ENCODE results near the gene FASN. TPM values are rescaled to one million over a fixed set of nuclear protein-coding genes. Genes with fewer than 3 reads are reported as not detected.

The FASN gene
- total RNA-seq, 6 experiments from 2014 or later, result 76.5 to 290 (median 217) TPM

DNA sequence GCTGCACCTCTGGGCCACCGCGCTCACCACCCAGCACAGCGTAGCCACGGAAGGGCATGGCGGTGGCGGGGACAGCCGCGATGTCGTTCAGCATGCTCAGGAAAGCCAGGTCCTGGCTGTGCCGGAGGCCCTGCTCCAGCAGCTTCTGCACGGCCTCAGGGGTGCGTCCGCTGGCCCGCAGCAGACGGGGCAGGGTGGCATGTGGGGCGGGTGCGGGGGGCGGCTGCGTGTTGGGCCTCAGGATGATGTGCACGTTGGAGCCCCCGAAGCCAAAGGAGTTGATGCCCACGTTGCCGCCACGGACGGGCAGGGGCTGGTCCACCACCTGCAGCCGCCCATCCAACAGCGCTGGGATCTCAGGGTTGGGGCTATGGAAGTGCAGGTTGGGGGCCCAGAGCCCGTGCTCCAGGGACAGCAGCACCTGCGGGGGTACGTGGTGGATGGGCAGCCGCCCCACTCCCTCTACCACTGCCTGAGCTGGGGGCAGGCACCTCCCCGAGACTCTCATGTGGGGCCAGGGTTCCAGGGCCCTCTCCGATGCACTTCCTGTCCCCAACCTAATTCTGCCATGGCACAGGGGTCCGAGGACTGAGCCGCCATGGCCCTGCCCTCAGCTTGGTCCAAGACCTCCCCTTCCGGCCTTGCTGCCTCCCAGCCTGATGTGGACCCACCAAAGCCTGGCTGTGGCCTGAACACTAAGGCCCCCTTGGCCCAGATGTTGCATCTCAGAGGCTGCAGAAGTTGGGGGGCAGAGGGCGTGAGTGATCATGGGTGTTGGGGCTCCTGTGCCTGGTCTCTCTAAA lies 6.6 kb downstream of the FASN start:
- no peaks in the 10 kb centered on the region for H3K27me3 ChIP-seq
- H3K36me3 ChIP-seq, result peaks cover 0 to 100% (median 53%) of the 10 kb centered on the region in 4 donors
- H3K4me3 ChIP-seq, result no peak overlapping the region
- H3K27ac ChIP-seq, result no peak overlapping the region
- WGBS (ENCODE audit: insufficient coverage, low coverage, low lambda C conversion rate, missing lambda C conversion rate), result 85% methylated on average over 8 of the region's 37 CpGs
- ATAC-seq (no peak), DNase-seq (peak in 1 of 3 donors; percentile 53)
- TF ChIP-seq POLR2A (IDR thresholded peaks at IDR 0.05), result no peak
- TF ChIP-seq, protein P1, sequence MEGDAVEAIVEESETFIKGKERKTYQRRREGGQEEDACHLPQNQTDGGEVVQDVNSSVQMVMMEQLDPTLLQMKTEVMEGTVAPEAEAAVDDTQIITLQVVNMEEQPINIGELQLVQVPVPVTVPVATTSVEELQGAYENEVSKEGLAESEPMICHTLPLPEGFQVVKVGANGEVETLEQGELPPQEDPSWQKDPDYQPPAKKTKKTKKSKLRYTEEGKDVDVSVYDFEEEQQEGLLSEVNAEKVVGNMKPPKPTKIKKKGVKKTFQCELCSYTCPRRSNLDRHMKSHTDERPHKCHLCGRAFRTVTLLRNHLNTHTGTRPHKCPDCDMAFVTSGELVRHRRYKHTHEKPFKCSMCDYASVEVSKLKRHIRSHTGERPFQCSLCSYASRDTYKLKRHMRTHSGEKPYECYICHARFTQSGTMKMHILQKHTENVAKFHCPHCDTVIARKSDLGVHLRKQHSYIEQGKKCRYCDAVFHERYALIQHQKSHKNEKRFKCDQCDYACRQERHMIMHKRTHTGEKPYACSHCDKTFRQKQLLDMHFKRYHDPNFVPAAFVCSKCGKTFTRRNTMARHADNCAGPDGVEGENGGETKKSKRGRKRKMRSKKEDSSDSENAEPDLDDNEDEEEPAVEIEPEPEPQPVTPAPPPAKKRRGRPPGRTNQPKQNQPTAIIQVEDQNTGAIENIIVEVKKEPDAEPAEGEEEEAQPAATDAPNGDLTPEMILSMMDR (IDR thresholded peaks at IDR 0.05), result no peak
- H3K4me1 ChIP-seq, result peaks cover 0 to 23% (median 10%) of the 10 kb centered on the region in 4 donors
- intact Hi-C loops (cut with DNase I), result loop anchor here in 1 of 2 donors (10.0 kb wide), 1 partner anchor 57 kb away; the partner anchor contains the start of genes DCXR and RAC3
- no peaks in the 10 kb centered on the region for H3K9me3 ChIP-seq

DNA sequence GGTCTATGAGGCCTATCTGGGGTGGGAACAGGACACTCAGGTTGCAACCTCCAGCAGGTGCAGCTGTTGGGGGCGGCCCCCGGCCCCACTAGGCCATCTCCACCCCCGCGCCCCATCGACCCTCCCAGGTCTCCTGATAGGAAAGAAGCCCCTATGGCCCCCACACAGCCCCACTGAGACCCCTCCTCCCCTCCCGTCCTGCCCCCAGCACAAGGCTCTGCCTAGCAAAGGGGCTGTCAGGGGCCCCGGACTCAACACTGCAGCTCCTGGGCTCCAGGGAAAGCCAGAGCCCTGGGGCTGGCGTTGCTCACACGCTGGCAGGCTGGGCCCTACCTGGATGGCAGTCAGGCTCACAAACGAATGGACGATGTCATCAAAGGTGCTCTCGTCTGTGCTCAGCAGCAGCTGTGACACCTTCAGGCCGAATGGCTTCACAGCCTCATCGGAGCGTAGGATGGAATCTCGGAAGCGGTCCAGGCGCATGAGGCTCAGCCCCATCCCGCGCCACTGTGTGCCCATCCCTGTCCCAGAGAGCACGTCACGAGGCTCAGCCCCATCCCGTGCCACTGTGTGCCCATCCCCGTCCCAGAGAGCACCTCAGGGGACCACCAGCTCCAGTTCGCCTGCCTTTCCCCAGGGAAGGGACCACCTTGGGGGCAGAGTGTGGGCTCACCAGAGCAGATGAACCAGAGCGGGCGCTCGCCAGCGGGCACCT lies 7.3 kb downstream of the FASN start:
- Histone ChIP-seq H3K36me3 (peaks cover 0 to 100% (median 57%) of the 10 kb centered on the region in 4 donors), H3K4me1 (peaks cover 0 to 17% (median 8%) of the 10 kb centered on the region in 4 donors), H3K27ac (no peak overlapping the region), H3K4me3 (no peak overlapping the region), H3K9me3 (no peaks in the 10 kb centered on the region), H3K27me3 (no peaks in the 10 kb centered on the region)
- WGBS (ENCODE audit: insufficient coverage, low coverage, low lambda C conversion rate, missing lambda C conversion rate), result 60% methylated on average over 4 of the region's 29 CpGs
- DNase-seq (peak in 1 of 3 donors; percentile 43), ATAC-seq (no peak)
- no peak for TF ChIP-seq POLR2A (IDR thresholded peaks at IDR 0.05)
- TF ChIP-seq, protein P1 (IDR thresholded peaks at IDR 0.05), result no peak
- intact Hi-C loops (cut with DNase I), result loop anchor here in 1 of 2 donors (10.0 kb wide), 1 partner anchor 56 kb away; the partner anchor contains the start of genes DCXR and RAC3

DNA sequence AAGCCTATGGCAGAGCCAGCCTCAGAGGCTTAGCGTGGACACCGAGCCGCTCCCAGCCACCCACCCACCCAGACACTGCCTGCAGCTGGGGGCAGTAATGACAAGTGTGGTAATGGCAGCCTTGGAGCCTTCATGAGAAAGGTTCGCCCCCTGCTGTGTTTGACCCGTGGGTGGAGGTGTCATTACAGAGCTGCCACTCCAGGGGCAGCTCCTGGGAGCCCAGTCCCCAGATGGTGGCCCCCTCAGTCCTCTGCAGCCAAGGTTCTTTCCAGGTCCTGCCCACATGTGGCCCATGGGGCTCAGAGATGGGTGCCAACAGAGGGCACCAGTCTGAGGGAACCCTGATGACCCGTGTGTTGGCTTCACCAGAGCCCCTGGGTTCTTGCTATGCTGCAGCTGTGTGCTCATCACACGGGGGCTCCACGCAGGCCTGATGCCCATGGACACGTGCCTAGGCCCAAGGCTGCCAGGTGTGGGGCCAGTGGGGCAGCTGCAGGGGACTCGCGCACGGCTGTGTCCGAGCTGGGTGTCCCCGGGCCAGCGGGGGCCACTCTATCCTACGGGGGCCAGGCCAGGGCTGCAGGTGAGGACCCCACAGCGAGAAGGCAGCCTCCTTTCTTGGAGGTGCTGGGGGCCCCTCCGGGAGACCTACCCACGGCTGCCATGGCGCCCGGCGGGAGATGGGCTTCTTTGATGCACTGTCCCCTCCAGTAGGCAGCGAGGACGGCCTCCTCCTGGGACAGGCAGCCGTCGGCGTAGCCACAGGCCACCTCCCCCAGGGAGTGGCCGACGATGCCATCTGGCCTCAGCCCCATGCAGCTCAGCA lies 8.1 kb downstream of the FASN start:
- no CpG with 5 or more reads among the region's 29 CpGs for WGBS (ENCODE audit: insufficient coverage, low coverage, low lambda C conversion rate, missing lambda C conversion rate)
- Histone ChIP-seq H3K9me3 (no peaks in the 10 kb centered on the region), H3K36me3 (peaks cover 0 to 100% (median 62%) of the 10 kb centered on the region in 4 donors), H3K27ac (no peak overlapping the region), H3K4me1 (peaks cover 0 to 12% (median 4%) of the 10 kb centered on the region in 4 donors), H3K4me3 (no peak overlapping the region), H3K27me3 (no peaks in the 10 kb centered on the region)
- intact Hi-C loops (cut with DNase I), result loop anchor here (10.0 kb wide), 1 partner anchor 55 kb away; the partner anchor contains the start of genes DCXR (in 2 of the 2) and RAC3 (in 2 of the 2)
- ATAC-seq (no peak), DNase-seq (peak in 1 of 3 donors; percentile 56)
- TF ChIP-seq POLR2A (IDR thresholded peaks at IDR 0.05), result no peak
- TF ChIP-seq, protein P1 (IDR thresholded peaks at IDR 0.05), result no peak

All from right lobe of liver (tissue), 6 donors.